MM.1S (cell line): ENCODE data around the gene ZCCHC7.

Source experiments
- CTCF ChIP-seq: fragments of 300-600 bp; sonication (generic); IDR thresholded peaks from 2 replicates; pipeline ENCODE4 v1.5.1; 2016; ENCODE audit warnings: antibody characterized with exemption, low read length, mixed read lengths
- EZH2 ChIP-seq: fragments of 300-600 bp; sonication (generic); optimal IDR thresholded peaks from 2 replicates; pipeline ENCODE3; 2017; ENCODE audit warnings: low read depth, mild to moderate bottlenecking, antibody characterized with exemption, low read length, mixed read lengths
- EZH2phosphoT487 ChIP-seq: fragments of 300-600 bp; sonication (generic); IDR thresholded peaks from 2 replicates; pipeline ENCODE4 v1.6.1; 2018; ENCODE audit warnings: antibody characterized with exemption, low read length

- no peak for TF ChIP-seq CTCF
- no peak for TF ChIP-seq EZH2
- TF ChIP-seq EZH2phosphoT487, result no peak
These were observed 262.6 kb downstream of the ZCCHC7 start for GRCh38 chr9:37382982-37383357.
